Ramos (cell line): ENCODE data around the gene CLIC2.
"Not testable (repeated sequence)": the region's sequence is repeated elsewhere in the genome, so short reads cannot be mapped to it uniquely, and the experiment has no call there.

Experiments
- in situ Hi-C: fragments of 300-500 bp; cut with MboI; formaldehyde crosslinking; loops from one replicate; pipeline ENCODE4 v1.14.3; 2022; ENCODE audit warnings: low sequenced_read_pairs; ENCODE audit not compliant: unreplicated experiment

The CLIC2 gene

GRCh38 chrX:155334486-155335336 is at the start of gene CLIC2:
Gene CLIC2 (minus strand): TSS chrX:155334614. CDS start chrX:155334427, 187 bp downstream.
- in situ Hi-C loops = no loop called here

GRCh38 chrX:155382529-155382967 is 48.1 kb upstream of the CLIC2 start:
- in situ Hi-C loops = not testable (repeated sequence)

DNA sequence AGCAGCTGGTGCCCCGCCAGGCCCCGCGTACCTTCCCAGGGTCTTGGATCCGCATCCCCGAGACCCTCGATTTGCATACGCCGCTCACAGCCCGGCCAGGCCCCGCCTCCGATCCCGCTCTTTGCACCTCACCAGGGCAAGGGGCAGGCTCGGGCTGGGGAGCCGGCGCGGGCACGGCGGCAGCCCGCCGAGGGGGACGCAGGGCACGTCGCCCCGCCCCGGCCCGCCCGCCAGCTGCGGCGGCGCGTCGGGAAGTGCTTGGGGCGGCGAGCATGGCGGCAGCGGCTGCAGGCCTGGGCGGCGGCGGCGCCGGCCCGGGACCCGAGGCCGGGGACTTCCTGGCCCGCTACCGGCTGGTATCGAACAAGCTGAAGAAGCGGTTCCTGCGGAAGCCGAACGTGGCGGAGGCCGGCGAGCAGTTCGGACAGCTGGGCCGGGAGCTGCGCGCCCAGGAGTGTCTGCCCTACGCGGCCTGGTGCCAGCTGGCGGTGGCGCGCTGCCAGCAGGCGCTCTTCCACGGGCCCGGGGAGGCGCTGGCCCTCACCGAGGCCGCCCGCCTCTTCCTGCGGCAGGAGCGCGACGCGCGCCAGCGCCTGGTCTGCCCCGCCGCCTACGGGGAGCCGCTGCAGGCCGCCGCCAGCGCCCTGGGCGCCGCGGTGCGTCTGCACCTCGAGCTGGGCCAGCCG is 47.6 kb upstream of the CLIC2 start, which contains the start of gene F8A2:
TSS of gene F8A2 (plus strand) at position 253 of the 686 bp plus-strand sequence. CDS start at position 273, 20 bp downstream.
- in situ Hi-C loops = not testable (repeated sequence)

DNA sequence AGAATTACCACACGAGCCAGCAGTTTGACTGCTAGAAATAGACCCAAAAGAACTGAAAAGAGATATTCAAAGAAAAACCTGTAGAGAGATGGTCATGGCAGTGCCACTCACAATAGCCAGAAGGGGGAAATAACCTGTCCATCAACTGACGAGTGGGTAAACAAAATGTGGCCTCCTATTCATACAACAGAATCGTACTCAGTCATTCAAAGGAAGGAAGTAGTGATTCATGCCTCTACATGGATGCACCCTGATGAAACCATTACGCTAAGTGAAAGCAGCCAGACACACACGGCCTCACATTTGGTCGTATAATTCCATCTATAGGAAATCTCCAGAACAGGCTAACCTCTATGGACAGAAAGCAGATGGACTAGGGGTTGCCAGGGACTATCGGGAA is 45.4 kb upstream of the CLIC2 start:
- in situ Hi-C loops = not testable (repeated sequence)

GRCh38 chrX:155373777-155374458 is 39.5 kb upstream of the CLIC2 start:
- in situ Hi-C loops = not testable (repeated sequence)

DNA sequence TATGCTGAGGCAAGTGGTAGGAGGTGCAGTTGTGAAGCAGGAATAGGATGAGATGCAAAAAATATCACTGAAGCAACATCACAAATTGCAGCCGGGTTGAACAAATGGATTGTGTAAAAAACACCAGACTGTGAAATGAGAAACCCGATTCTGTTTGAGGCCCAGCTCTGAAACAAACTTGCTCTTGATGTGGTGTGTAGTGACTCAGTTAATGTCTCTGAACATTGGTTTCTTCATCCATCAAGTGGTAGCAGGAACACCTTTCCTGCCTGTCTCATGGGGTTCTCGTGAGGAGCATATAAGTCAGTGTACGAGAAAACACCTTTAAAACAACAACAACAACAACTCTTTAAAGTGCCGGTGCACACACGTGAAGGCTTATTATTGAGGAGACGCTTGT is 29.3 kb upstream of the CLIC2 start:
- in situ Hi-C loops = not testable (repeated sequence)

DNA sequence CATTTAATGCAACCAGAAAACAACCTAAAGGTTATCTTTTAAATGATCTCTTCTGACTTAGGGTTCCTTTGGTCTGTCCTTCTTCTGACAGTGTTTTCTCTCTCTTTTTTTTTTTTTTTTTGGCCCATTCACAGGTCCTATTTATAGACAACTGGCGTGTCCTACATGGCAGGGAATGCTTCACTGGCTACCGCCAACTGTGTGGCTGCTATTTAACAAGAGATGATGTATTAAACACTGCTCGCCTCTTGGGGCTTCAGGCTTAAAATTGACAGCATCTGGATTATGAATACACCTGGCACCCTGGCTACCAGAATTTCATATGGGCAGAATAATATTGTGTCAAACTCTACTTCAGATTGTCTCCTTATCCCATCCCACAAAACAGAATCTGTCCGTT is 15.0 kb upstream of the CLIC2 start:
- in situ Hi-C loops = not testable (repeated sequence)

GRCh38 chrX:155345689-155346088 is 11.3 kb upstream of the CLIC2 start:
- in situ Hi-C loops = not testable (repeated sequence)

GRCh38 chrX:155335337-155335712 is 911 bp upstream of the CLIC2 start:
- in situ Hi-C loops = not testable (repeated sequence)

GRCh38 chrX:155333544-155334100 is 792 bp downstream of the CLIC2 start:
- in situ Hi-C loops = no loop called here

DNA sequence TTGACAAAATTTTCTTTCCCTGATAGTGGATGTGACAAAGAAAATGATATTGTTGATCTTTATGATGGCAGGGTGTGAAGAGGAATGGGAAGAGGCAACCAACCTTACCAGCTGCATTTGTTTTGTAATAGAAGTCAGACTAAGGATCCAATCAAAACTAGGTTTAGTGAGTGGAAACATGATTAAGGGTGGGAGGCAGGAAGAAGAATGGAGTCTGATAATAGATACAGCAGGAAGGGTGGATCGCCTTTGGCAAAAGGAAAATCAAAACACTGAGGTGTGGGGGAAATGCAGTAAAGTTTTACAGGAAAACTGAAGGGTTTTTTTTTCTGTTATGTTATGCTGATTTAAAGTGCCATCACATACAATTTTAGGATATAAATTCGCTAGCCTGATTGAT is 3.4 kb downstream of the CLIC2 start:
- in situ Hi-C loops = no loop called here

DNA sequence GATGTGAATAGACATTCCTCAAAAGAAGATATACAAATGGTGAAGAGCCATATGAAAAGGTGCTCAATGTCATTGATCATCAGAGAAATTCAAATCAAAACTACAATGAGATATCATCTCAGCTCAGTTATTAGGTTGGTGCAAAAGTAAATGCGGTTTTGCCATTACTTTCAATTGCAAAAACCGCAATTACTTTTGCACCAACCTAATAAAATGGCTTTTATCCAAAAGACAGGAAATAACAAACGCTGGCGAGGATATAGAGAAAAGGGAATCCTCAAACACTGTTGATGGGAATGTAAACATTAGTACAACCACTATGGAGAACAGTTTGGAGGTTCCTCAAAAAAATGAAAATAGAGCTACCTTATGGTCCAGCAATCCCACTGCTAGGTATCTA is 5.1 kb downstream of the CLIC2 start:
- in situ Hi-C loops = no loop called here

DNA sequence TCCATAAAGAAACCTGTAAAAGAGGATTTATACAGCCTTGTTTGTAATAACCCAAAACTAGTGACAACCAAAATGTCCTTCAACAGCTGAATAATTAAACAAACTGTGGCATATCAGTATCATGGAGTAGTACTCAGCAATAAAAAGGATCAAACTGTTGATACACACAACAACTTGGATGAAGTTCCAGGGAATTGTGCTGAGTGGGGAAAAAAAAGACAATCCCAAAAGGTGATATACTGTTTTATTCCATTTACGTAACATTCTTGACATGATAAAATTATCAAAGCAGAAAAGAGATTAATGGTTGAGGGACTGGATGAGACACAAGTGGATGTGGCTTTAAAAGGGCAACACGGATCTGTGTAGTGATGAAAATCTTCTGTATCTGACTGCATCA is 7.8 kb downstream of the CLIC2 start:
- in situ Hi-C loops = no loop called here

- in situ Hi-C loops = no loop called here
These were observed 20.2 kb downstream of the CLIC2 start for GRCh38 chrX:155314260-155314659.

DNA sequence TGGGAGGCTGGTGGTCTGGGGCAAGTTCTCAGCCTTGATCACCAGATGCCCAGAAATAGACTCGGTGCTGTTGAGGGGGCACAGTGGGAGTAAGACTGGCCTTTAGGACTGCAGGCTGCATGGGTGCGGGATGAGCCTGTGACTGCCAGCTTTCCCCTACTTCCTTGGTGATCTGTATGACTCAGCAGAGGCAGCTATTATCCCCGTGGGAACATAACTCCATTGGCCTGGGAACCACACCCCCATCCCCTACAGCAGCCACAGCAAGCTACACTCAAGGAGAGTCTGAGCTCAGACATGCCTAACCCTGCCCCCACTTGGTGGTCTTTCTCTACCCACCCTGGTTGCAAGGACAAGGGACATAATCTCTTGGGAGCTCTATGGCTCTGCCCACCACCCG is 20.6 kb downstream of the CLIC2 start:
- in situ Hi-C loops = no loop called here

DNA sequence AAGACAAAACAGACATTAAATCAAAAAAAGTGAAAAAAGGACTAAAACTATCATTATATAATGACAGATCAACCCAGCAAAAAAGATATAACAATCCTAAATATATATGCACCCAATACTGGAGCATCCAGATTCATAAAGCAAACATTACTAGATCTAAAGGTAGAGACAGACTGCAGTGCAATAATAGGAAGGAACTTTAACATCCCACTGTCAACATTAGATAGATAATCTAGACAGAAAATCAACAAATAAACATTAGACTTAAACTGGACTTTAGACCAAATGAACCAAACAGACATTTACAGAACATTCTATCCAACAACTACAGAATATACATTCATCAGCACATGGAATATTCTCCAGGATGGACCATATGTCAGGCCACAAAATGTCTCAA is 40.6 kb downstream of the CLIC2 start:
- in situ Hi-C loops = no loop called here

DNA sequence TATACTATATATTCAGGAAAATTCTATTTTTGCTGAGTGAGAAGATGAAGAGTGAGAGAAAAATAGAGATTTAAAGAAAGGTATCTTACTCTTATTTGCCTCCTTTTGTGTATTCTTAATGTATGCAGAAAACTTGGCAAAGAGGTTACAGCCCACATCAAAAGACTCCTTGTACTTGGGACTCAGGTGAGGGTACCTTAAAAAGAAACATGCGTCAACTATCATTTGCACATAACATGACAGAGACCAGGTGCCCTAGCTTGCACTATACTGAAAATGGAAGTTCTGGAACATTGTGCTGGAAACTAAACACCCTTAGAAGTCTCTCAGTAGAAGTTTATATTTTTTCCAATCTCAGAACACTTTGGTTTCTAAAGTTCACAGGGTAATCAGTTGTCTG is 54.5 kb downstream of the CLIC2 start:
- in situ Hi-C loops = no loop called here

DNA sequence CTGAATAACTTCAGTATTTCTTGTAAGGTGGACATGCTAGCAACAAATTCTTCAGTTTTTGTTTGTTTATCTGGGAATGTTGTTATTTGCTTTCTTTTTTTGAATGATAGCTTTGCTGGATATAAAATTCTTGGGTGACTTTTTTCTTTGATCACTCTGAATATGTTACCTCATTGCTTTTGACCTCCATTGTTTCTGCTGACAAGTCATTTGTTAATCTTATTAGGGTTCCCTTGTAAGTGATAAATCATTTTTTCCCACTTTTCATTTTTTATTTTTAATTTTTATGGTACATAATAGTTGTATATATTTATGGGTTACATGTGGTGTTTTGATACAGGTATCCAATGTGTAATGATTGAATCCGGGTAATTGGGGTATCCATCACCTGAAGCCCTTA is 63.4 kb downstream of the CLIC2 start:
- in situ Hi-C loops = no loop called here

DNA sequence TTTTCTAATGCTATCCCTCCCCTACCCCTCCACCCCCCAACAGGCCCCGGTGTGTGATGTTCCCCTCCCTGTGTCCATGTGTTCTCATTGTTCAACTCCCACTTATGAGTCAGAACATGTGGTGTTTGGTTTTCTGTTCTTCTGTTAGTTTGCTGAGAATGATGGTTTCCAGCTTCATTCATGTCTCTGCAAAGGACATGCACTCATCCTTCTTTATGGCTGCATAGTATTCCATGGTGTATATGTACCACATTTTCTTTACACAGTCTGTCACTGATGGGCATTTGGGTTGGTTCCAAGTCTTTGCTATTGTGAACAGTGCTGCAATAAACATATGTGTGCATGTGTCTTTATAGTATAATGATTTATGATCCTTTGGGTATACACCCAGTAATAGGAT is 66.4 kb downstream of the CLIC2 start:
- in situ Hi-C loops = not testable (repeated sequence)

GRCh38 chrX:155266439-155266838 is 68.0 kb downstream of the CLIC2 start:
- in situ Hi-C loops = no loop called here
